Thyroid gland (tissue), 4 donors: ENCODE measurements around the gene PLA2G2C.

Experiments used
- POLR2A ChIP-seq, 2 donors: fragments of 450-650 bp; IDR thresholded peaks; one replicate each; pipeline ENCODE4 v1.6.1; 2017; ENCODE audit warnings: antibody characterized with exemption in 2 of 2, mild to moderate bottlenecking in 2 of 2, moderate library complexity in 1 of 2
- TF ChIP-seq, protein P1 (sequence below), 6 experiments: fragments of 200-600 bp in 3 of 6; fragments of 450-650 bp in 3 of 6; sonication (generic) in 3 of 6; IDR thresholded peaks; one replicate each; pipeline ENCODE4 v1.5.1; 2016 to 2019; ENCODE audit warnings: antibody characterized with exemption in 6 of 6, mild to moderate bottlenecking in 2 of 6, inconsistent platforms in 1 of 6, moderate library complexity in 1 of 6

DNA sequence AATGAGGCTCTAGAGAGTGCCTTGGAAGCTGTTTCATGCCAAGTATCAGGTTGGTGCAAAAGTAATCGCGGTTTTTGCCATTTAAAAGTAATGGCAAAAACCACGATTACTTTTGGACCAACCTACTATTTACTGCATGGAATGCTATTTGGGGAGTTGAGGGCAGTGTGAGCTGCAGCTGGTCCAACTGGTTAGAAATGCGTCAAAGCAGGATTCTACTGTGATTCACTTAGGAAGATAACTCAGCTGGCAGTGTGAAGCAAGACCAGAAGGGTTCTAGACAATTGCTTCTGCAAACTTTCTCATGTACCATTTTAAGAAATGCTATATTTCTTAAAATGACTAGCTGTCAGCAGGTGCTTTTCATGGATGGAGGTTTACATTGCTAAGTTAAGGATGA lies 21.2 kb upstream of the PLA2G2C start:
- TF ChIP-seq, protein P1, sequence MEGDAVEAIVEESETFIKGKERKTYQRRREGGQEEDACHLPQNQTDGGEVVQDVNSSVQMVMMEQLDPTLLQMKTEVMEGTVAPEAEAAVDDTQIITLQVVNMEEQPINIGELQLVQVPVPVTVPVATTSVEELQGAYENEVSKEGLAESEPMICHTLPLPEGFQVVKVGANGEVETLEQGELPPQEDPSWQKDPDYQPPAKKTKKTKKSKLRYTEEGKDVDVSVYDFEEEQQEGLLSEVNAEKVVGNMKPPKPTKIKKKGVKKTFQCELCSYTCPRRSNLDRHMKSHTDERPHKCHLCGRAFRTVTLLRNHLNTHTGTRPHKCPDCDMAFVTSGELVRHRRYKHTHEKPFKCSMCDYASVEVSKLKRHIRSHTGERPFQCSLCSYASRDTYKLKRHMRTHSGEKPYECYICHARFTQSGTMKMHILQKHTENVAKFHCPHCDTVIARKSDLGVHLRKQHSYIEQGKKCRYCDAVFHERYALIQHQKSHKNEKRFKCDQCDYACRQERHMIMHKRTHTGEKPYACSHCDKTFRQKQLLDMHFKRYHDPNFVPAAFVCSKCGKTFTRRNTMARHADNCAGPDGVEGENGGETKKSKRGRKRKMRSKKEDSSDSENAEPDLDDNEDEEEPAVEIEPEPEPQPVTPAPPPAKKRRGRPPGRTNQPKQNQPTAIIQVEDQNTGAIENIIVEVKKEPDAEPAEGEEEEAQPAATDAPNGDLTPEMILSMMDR (IDR thresholded peaks at IDR 0.05): no peak
- no peak for TF ChIP-seq POLR2A (IDR thresholded peaks at IDR 0.05)
